HEK293 (cell line): ENCODE results near the gene ERCC1.
"Not testable (repeated sequence)": the region's sequence is repeated elsewhere in the genome, so short reads cannot be mapped to it uniquely, and the experiment has no call there.

ENCODE experiments used
- CTCF ChIA-PET: fragments of 350-600 bp; formaldehyde crosslinking; extraction: SDS; loops from one replicate; lab custom pipeline; 2021; ENCODE audit warnings: antibody characterized with exemption; lab: Yijun Ruan, JAX
- POLR2A ChIA-PET: fragments of 300-600 bp; formaldehyde crosslinking; extraction: SDS; loops from one replicate; lab custom pipeline; 2020; ENCODE audit warnings: antibody characterized with exemption, inconsistent platforms; lab: Yijun Ruan, JAX
- H3K27ac ChIP-seq: fragments of 200-500 bp; sonication (Bioruptor generic); 2 replicates; pipeline ENCODE4 v1.5.1; 2014; ENCODE audit warnings: low read depth, low read length, control low read depth, inconsistent platforms; ENCODE audit errors: extremely low read depth
- H3K36me3 ChIP-seq, 2 experiments: fragments of 200-500 bp in 1 of 2; sonication (Bioruptor generic) in 1 of 2; 1 replicate in 1 of 2; 2 replicates in 1 of 2; pipeline ENCODE4 v1.5.1; 2014 to 2017; ENCODE audit warnings: inconsistent platforms in 2 of 2, low read length in 2 of 2; ENCODE audit not compliant: control insufficient read depth in 2 of 2, insufficient read depth in 1 of 2
- H3K4me1 ChIP-seq: fragments of 200-500 bp; sonication (Bioruptor generic); 2 replicates; pipeline ENCODE4 v1.5.1; 2014; ENCODE audit warnings: mild to moderate bottlenecking, low read length, inconsistent platforms; ENCODE audit not compliant: control insufficient read depth, insufficient read depth
- H3K4me3 ChIP-seq: 2 replicates; pipeline ENCODE4 v1.5.1; 2011; ENCODE audit warnings: low read depth, mild to moderate bottlenecking, control low read depth, low read length, moderate library complexity
- H3K9me3 ChIP-seq: fragments of 200-500 bp; sonication (Bioruptor generic); 2 replicates; pipeline ENCODE4 v1.5.1; 2014; ENCODE audit warnings: low read depth, low read length, inconsistent platforms; ENCODE audit not compliant: control insufficient read depth, insufficient read depth
- EGR2 ChIP-seq: fragments of 450-650 bp; formaldehyde crosslinking; IDR thresholded peaks from 2 replicates; pipeline ENCODE4 v1.5.1; 2016; ENCODE audit warnings: low read depth, missing biosample characterization, missing genetic modification characterization
- GLIS1 ChIP-seq: fragments of 450-650 bp; formaldehyde crosslinking; IDR thresholded peaks from 2 replicates; pipeline ENCODE4 v1.5.1; 2016; ENCODE audit warnings: missing biosample characterization, missing genetic modification characterization
- KLF7 ChIP-seq: fragments of 450-650 bp; formaldehyde crosslinking; IDR thresholded peaks from 2 replicates; pipeline ENCODE4 v1.5.1; 2016; ENCODE audit warnings: missing biosample characterization, missing genetic modification characterization, borderline replicate concordance
- KLF9 ChIP-seq: fragments of 450-650 bp; formaldehyde crosslinking; IDR thresholded peaks from 2 replicates; pipeline ENCODE4 v1.5.1; 2016; ENCODE audit warnings: missing biosample characterization, missing genetic modification characterization, low read depth
- SETDB1 ChIP-seq: IDR thresholded peaks from one replicate; pipeline ENCODE4 v1.6.1; 2017; ENCODE audit warnings: mild to moderate bottlenecking, low read length, moderate library complexity, mixed read lengths; ENCODE audit not compliant: insufficient read length
- ZBTB20 ChIP-seq: fragments of 450-650 bp; formaldehyde crosslinking; IDR thresholded peaks from 2 replicates; pipeline ENCODE4 v1.5.1; 2016; ENCODE audit warnings: missing biosample characterization, missing genetic modification characterization
- ZNF214 ChIP-seq: fragments of 450-650 bp; formaldehyde crosslinking; IDR thresholded peaks from 2 replicates; pipeline ENCODE4 v1.5.1; 2017; ENCODE audit warnings: missing biosample characterization, mild to moderate bottlenecking, missing genetic modification characterization, borderline replicate concordance
- ZNF274 ChIP-seq, 2 experiments: fragments of 200-500 bp in 1 of 2; fragments of 450-650 bp in 1 of 2; sonication (Bioruptor generic) in 1 of 2; formaldehyde crosslinking in 1 of 2; IDR thresholded peaks; 2 replicates each; pipeline versions ENCODE4 v1.5.1 to v1.6.1; 2014 to 2016; ENCODE audit warnings: borderline replicate concordance in 1 of 2, inconsistent platforms in 1 of 2, low read length in 1 of 2, missing biosample characterization in 1 of 2, missing genetic modification characterization in 1 of 2
- ZNF658 ChIP-seq: fragments of 450-650 bp; formaldehyde crosslinking; IDR thresholded peaks from 2 replicates; pipeline ENCODE4; 2016; ENCODE audit warnings: missing biosample characterization, missing genetic modification characterization
- ZSCAN30 ChIP-seq: fragments of 450-650 bp; IDR thresholded peaks from 2 replicates; pipeline ENCODE4 v1.5.1; 2018; ENCODE audit warnings: missing biosample characterization, mild to moderate bottlenecking, missing genetic modification characterization, moderate library complexity
- TF ChIP-seq, protein P1 (sequence below): sonication (generic); formaldehyde crosslinking; IDR thresholded peaks from 2 replicates; pipeline ENCODE4 v1.8.1; 2022; ENCODE audit warnings: mild to moderate bottlenecking, moderate library complexity, missing genetic modification reagents
- TF ChIP-seq, protein P2 (sequence below): fragments of 450-650 bp; formaldehyde crosslinking; IDR thresholded peaks from 2 replicates; pipeline ENCODE4 v1.5.1; 2016; ENCODE audit warnings: missing biosample characterization, missing genetic modification characterization, borderline replicate concordance
- TF ChIP-seq, protein P3 (sequence below): fragments of 450-650 bp; formaldehyde crosslinking; IDR thresholded peaks from 2 replicates; pipeline ENCODE4 v1.5.1; 2016; ENCODE audit warnings: missing biosample characterization, missing genetic modification characterization
- TF ChIP-seq, protein P4 (sequence below): fragments of 450-650 bp; formaldehyde crosslinking; IDR thresholded peaks from 2 replicates; pipeline ENCODE4 v1.5.1; 2016; ENCODE audit warnings: missing biosample characterization, missing genetic modification characterization, low read depth
- TF ChIP-seq, protein P5 (sequence below): fragments of 450-650 bp; formaldehyde crosslinking; IDR thresholded peaks from 2 replicates; pipeline ENCODE4 v1.5.1; 2016; ENCODE audit warnings: missing biosample characterization, missing genetic modification characterization, borderline replicate concordance
- TF ChIP-seq, protein P6 (sequence below): fragments of 450-650 bp; formaldehyde crosslinking; IDR thresholded peaks from 2 replicates; pipeline ENCODE4 v1.5.1; 2017; ENCODE audit warnings: missing biosample characterization, missing genetic modification characterization

Gene ERCC1

DNA sequence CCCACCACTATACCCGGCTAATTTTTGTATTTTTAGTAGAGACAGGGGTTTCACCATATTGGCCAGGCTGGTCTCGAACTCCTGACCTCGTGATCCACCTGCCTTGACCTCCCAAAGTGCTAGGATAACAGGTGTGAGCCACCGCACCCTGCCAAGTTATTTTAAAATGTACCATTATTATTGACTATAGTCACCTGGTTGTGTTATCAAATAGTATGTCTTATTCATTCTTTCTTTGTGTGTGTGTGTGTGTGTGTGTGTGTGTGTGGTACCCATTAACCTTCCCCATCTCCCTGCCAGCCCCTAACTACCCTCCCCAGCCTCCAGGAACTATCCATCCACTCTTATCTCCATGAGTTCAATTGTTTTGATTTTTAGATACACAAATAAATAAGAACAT lies 13.4 kb downstream of the ERCC1 start:
- H3K27ac ChIP-seq, POLR2A ChIA-PET: not testable (repeated sequence)
- H3K36me3 ChIP-seq: peaks cover 20 to 38% of the 10 kb centered on the region in 2 experiments

DNA sequence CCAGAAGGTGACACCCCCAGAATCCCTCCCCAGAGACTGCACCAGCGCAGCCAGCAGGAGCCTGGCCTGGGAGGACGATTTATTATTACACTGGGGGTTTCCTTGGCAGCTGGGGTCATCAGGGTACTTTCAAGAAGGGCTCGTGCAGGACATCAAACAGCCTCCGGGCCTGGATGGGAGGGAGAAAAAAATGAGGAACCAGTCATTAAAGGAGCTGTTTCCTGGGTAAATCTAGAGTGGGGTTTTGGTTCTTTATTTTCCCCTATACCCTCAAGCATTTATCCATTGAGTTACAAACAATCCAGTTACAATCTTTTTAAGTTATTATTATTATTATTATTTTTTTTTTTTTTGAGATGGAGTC lies 14.2 kb downstream of the ERCC1 start:
- Histone ChIP-seq H3K4me3 (no peak overlapping the region), H3K27ac (no peak overlapping the region), H3K36me3 (peaks cover 20 to 33% of the 10 kb centered on the region in 2 experiments), H3K4me1 (0 out of 2 replicates have a peak, but pooled peaks cover 4% of the 10 kb centered on the region), H3K9me3 (no peaks in the 10 kb centered on the region)
- TF ChIP-seq, protein P1, sequence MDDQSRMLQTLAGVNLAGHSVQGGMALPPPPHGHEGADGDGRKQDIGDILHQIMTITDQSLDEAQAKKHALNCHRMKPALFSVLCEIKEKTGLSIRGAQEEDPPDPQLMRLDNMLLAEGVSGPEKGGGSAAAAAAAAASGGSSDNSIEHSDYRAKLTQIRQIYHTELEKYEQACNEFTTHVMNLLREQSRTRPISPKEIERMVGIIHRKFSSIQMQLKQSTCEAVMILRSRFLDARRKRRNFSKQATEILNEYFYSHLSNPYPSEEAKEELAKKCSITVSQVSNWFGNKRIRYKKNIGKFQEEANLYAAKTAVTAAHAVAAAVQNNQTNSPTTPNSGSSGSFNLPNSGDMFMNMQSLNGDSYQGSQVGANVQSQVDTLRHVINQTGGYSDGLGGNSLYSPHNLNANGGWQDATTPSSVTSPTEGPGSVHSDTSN (CRISPR knock-in tag): no peak
- TF ChIP-seq KLF7 (tag by site-specific recombination): no peak
- no peak for TF ChIP-seq EGR2 (tag by site-specific recombination)
- no peak for TF ChIP-seq GLIS1
- TF ChIP-seq, protein P2, sequence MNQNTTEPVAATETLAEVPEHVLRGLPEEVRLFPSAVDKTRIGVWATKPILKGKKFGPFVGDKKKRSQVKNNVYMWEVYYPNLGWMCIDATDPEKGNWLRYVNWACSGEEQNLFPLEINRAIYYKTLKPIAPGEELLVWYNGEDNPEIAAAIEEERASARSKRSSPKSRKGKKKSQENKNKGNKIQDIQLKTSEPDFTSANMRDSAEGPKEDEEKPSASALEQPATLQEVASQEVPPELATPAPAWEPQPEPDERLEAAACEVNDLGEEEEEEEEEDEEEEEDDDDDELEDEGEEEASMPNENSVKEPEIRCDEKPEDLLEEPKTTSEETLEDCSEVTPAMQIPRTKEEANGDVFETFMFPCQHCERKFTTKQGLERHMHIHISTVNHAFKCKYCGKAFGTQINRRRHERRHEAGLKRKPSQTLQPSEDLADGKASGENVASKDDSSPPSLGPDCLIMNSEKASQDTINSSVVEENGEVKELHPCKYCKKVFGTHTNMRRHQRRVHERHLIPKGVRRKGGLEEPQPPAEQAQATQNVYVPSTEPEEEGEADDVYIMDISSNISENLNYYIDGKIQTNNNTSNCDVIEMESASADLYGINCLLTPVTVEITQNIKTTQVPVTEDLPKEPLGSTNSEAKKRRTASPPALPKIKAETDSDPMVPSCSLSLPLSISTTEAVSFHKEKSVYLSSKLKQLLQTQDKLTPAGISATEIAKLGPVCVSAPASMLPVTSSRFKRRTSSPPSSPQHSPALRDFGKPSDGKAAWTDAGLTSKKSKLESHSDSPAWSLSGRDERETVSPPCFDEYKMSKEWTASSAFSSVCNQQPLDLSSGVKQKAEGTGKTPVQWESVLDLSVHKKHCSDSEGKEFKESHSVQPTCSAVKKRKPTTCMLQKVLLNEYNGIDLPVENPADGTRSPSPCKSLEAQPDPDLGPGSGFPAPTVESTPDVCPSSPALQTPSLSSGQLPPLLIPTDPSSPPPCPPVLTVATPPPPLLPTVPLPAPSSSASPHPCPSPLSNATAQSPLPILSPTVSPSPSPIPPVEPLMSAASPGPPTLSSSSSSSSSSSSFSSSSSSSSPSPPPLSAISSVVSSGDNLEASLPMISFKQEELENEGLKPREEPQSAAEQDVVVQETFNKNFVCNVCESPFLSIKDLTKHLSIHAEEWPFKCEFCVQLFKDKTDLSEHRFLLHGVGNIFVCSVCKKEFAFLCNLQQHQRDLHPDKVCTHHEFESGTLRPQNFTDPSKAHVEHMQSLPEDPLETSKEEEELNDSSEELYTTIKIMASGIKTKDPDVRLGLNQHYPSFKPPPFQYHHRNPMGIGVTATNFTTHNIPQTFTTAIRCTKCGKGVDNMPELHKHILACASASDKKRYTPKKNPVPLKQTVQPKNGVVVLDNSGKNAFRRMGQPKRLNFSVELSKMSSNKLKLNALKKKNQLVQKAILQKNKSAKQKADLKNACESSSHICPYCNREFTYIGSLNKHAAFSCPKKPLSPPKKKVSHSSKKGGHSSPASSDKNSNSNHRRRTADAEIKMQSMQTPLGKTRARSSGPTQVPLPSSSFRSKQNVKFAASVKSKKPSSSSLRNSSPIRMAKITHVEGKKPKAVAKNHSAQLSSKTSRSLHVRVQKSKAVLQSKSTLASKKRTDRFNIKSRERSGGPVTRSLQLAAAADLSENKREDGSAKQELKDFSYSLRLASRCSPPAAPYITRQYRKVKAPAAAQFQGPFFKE: no peak
- TF ChIP-seq SETDB1: no peak
- TF ChIP-seq, protein P3, sequence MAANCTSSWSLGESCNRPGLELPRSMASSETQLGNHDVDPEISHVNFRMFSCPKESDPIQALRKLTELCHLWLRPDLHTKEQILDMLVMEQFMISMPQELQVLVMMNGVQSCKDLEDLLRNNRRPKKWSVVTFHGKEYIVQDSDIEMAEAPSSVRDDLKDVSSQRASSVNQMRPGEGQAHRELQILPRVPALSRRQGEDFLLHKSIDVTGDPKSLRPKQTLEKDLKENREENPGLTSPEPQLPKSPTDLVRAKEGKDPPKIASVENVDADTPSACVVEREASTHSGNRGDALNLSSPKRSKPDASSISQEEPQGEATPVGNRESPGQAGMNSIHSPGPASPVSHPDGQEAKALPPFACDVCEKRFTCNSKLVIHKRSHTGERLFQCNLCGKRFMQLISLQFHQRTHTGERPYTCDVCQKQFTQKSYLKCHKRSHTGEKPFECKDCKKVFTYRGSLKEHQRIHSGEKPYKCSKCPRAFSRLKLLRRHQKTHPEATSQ (tag by site-specific recombination): no peak
- no peak for TF ChIP-seq KLF9 (tag by site-specific recombination)
- TF ChIP-seq, protein P4, sequence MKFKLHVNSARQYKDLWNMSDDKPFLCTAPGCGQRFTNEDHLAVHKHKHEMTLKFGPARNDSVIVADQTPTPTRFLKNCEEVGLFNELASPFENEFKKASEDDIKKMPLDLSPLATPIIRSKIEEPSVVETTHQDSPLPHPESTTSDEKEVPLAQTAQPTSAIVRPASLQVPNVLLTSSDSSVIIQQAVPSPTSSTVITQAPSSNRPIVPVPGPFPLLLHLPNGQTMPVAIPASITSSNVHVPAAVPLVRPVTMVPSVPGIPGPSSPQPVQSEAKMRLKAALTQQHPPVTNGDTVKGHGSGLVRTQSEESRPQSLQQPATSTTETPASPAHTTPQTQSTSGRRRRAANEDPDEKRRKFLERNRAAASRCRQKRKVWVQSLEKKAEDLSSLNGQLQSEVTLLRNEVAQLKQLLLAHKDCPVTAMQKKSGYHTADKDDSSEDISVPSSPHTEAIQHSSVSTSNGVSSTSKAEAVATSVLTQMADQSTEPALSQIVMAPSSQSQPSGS: no peak
- no peak for TF ChIP-seq ZNF274 (IDR thresholded peaks at IDR 0.05; ENCODE audit: low read length)
- no peak for TF ChIP-seq ZNF274 (tag by site-specific recombination; IDR thresholded peaks at IDR 0.05; ENCODE audit: borderline replicate concordance)
- no peak for TF ChIP-seq ZNF214 (tag by site-specific recombination)
- TF ChIP-seq ZBTB20 (tag by site-specific recombination): no peak
- TF ChIP-seq ZSCAN30: no peak
- TF ChIP-seq ZNF658 (tag by site-specific recombination): no peak
- TF ChIP-seq, protein P5, sequence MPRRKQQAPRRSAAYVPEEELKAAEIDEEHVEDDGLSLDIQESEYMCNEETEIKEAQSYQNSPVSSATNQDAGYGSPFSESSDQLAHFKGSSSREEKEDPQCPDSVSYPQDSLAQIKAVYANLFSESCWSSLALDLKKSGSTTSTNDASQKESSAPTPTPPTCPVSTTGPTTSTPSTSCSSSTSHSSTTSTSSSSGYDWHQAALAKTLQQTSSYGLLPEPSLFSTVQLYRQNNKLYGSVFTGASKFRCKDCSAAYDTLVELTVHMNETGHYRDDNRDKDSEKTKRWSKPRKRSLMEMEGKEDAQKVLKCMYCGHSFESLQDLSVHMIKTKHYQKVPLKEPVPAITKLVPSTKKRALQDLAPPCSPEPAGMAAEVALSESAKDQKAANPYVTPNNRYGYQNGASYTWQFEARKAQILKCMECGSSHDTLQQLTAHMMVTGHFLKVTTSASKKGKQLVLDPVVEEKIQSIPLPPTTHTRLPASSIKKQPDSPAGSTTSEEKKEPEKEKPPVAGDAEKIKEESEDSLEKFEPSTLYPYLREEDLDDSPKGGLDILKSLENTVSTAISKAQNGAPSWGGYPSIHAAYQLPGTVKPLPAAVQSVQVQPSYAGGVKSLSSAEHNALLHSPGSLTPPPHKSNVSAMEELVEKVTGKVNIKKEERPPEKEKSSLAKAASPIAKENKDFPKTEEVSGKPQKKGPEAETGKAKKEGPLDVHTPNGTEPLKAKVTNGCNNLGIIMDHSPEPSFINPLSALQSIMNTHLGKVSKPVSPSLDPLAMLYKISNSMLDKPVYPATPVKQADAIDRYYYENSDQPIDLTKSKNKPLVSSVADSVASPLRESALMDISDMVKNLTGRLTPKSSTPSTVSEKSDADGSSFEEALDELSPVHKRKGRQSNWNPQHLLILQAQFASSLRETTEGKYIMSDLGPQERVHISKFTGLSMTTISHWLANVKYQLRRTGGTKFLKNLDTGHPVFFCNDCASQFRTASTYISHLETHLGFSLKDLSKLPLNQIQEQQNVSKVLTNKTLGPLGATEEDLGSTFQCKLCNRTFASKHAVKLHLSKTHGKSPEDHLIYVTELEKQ: no peak
- ChIA-PET POLR2A (no interaction called here), CTCF (no interaction called here)

More for the DNA sequence above, 13.4 kb downstream of the ERCC1 start:
- H3K4me1 ChIP-seq, CTCF ChIA-PET, H3K4me3 ChIP-seq, H3K9me3 ChIP-seq: not testable (repeated sequence)
- TF ChIP-seq, protein P6, sequence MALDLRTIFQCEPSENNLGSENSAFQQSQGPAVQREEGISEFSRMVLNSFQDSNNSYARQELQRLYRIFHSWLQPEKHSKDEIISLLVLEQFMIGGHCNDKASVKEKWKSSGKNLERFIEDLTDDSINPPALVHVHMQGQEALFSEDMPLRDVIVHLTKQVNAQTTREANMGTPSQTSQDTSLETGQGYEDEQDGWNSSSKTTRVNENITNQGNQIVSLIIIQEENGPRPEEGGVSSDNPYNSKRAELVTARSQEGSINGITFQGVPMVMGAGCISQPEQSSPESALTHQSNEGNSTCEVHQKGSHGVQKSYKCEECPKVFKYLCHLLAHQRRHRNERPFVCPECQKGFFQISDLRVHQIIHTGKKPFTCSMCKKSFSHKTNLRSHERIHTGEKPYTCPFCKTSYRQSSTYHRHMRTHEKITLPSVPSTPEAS (tag by site-specific recombination): peak; percentile 52
